ENCODE data around the gene RHO.

Gene RHO

DNA sequence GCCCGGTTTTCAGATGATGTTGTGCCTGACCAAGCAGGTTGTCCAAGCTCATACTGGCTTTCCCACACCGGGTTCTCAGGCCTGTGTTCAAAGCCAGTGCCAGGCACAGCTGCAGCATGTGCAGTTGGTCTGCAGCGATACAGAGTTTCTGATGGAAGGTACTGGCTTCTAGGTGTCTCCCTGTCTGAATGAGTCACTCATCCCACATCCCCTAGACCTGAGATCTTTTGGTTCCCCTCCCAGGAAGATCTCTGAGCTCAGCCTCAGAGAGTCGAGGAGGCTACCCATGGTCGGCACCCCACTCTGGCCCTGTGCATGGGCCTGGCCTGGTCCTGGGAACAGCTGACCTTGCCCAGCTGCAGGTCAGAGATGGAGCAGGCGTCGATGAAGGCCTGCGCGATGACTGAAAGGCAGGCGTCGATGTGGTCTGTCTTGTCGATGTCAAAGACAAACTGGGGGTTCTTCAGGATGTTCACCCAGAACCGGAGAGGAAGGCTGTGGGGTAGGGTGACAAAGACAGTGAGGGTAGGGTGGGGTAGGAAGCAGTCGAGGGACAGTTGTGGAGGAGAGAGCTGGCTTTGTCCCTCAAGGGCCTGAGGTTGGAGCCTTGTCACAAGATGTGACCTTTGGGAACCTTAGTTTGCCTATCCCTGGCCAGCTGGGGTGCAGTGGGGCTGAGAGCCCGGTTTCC is 29.8 kb downstream of the RHO start:
- in situ Hi-C loops (cut with MboI; ENCODE audit: low sequenced_read_pairs): no loop called here

- in situ Hi-C loops (cut with MboI; ENCODE audit: low sequenced_read_pairs): no loop called here
Observed at GRCh38 chr3:129558772-129559564, 30.5 kb downstream of the RHO start.

DNA sequence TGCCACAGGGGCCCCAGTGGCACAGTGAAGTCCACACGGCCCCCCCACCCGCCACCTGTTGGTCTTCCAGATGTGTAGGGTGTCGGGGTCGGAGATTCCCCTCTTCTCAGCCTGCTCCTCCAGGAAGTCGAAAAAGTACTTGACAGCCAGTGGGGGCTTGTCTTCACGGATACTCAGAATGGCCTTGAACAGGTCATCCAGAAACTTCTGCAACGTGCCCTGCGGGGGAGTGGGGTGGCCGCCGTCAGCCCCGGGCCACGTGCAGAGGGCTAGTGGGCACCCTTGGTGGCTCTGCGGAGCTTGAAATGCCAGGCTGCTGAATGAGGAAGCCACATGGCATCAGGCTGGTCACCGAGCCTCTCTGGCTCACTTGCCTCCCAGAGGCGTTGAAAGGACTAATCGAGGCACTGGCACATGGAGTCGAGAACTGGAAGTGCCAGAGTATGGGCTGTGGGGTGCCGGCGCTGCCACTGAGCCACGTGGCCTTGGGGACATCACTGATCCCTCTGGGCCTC is 31.2 kb downstream of the RHO start:
- in situ Hi-C loops (cut with MboI; ENCODE audit: low sequenced_read_pairs): no loop called here

GRCh38 chr3:129560269-129560787 is 31.9 kb downstream of the RHO start:
- in situ Hi-C loops (cut with MboI; ENCODE audit: low sequenced_read_pairs): no loop called here

DNA sequence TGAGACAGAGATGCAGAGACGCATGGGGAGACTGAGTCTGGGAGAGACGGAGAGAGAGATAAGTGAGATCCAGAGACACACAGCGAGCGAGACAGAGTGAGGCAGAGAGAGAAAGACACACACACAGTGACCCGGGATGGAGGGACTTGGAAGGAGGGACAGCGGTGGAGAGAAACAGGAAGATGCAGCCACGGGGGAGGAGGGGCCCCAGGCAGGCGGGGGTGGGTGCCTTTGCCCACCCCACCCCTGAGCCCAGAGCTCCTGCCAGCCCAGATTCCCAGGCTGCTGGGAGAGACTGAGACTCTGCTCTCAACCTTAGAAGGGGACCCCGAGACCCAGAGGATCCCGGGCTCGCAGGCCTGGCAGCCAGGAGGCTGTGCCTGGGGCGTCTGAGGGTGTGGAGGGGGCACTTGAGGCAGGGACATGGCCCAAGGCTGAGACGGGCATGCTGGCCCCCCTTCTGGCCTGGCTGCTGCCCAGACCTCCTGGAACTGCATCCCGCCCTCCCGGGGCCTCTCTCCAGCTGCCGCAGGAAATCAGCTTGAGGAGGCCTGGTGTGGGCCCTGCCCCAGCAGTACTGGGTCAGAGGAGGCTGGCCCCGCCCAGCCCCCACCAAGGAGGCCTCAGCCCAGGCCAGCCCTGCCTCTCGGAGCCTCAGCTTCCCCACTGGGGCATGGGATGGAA is 32.6 kb downstream of the RHO start:
- in situ Hi-C loops (cut with MboI; ENCODE audit: low sequenced_read_pairs): no loop called here

- in situ Hi-C loops (cut with MboI; ENCODE audit: low sequenced_read_pairs): no loop called here
Observed at GRCh38 chr3:129561619-129562248, 33.3 kb downstream of the RHO start.

- in situ Hi-C loops (cut with MboI; ENCODE audit: low sequenced_read_pairs): no loop called here
Observed at GRCh38 chr3:129562803-129563202, 34.4 kb downstream of the RHO start.

- in situ Hi-C loops (cut with MboI; ENCODE audit: low sequenced_read_pairs): no loop called here
Observed at GRCh38 chr3:129563332-129563731, 34.9 kb downstream of the RHO start.

GRCh38 chr3:129563850-129564535 is 35.6 kb downstream of the RHO start:
- in situ Hi-C loops (cut with MboI; ENCODE audit: low sequenced_read_pairs): no loop called here

GRCh38 chr3:129564981-129565644 is 36.7 kb downstream of the RHO start:
- in situ Hi-C loops (cut with MboI; ENCODE audit: low sequenced_read_pairs): no loop called here

DNA sequence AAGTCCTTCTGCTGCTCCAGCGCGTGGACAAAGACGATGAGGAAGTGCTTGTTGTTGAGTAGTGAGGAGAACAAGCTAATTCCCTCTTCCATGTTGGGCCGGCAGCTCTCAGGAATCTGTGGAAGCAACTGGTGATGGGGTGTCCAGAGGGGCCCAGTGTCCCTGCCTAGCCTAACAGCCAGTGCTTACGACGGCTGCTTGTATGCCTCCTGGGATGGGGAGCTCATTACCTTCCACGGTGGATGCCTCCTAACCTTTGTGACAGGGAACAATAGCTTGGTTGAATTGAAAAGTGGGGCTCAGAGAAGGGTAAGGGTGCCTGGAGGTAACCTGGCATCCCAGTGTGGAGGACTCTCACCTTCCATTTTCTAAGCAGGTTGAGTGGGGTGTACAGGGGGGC is 37.5 kb downstream of the RHO start:
- in situ Hi-C loops (cut with MboI; ENCODE audit: low sequenced_read_pairs): no loop called here

DNA sequence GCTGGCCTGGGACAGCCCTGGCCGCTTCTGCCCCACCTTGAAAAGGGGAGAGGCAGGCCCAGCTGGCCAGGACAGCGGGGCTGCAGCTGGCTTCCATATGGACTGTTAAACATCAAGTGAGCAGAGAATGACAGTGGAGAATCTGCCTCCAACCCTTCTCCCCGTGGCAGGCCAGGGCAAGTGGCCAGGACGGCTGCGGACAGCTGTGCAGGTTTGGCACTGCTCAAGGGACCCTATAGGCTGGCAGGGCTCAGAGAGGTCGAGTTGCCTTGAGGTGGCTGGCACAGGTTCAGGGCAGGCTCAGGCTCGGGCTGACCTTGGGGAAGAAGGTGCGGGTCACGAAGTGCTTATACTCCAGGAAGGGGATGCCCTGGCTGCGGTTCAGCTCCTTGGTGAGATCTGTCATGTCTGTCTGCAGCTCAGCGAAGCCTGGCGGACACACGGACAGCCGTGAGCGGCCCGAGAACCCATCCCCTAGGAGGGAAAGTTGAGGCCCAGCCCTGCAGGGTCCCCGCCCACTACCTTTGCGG is 38.8 kb downstream of the RHO start:
- in situ Hi-C loops (cut with MboI; ENCODE audit: low sequenced_read_pairs): no loop called here

GRCh38 chr3:129567939-129568338 is 39.5 kb downstream of the RHO start:
- in situ Hi-C loops (cut with MboI; ENCODE audit: low sequenced_read_pairs): no loop called here

DNA sequence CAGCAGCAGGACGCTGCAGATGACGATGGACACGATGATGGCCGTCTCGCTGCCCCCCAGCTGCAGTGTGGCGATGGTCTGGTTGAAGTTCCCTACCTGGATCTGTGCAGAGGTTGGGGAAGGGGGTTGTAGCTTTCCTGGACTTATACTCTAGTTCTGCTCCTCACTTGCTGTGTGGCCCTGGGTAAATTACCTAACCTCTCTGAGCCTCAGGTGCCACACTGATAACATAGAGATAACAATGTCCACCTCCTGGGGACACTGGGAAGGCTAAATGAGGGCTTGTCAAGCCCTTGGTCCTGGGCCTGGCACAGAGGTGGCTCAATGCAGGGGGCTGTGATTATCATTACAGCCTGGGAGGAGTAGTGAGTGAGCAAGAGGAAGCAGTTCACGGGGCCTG is 41.4 kb downstream of the RHO start:
- in situ Hi-C loops (cut with MboI; ENCODE audit: low sequenced_read_pairs): no loop called here

DNA sequence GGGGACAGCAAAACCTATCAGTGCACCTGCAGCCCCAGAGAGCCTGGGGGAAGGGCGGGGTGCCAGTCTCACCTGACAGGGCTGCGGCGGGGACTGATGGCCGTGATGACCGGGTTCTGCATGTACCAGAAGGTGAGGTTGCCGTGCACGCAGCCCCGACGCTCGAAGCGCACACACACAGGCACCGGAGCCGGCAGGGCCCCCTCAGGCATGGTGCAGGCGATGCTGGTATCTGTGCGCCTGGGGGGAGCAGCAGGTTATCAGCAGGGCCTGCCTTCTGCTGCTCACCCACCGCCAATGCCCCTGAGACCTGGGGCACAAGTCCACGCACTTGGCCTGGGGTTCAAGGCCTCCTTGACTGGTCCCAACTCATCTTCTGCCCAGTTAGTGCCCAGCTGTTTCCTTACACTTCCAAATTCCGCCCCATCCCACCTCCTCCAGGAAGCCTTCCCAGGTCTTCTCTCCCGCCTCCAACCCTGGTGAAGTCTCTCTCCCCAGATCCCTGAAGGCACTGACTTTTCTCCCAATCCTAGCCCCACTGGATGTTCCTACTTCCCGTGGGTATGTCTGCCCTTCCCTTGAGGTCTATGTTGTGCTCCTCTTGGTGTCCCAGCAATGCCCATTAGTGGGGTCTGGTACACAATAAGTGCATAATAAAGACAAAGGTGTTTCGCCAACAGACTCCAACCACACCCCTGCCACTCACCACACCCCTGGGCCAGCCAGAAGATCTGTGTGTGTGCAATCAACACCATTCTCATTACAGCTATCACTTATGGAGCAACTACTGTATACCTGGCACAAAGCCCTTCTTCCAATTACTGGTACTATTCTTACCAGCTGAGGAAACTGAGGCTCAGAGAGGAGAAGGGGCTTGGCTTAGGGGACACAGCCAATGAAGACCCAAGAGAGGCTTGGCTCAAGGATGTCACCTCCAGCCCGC is 43.4 kb downstream of the RHO start:
- in situ Hi-C loops (cut with MboI; ENCODE audit: low sequenced_read_pairs): no loop called here

DNA sequence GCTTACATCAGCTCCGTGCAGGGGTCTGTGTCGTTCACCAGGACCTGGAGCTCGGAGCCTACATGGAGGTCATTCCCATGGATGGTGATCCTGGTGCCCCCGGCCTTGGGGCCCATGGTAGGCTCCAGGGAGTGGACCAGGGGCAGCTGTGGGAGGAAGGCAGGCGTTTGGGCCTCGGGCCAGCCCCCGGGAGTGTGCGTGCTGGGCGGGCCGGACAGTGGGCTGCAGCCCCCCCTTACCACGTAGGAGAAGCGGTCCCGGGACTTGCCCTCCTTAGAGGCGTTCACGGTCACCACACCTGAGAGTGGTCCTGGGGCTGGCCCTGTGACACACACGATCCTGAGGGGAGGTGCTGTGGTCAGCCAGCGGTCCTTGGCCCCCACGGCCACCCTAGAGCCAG is 44.2 kb downstream of the RHO start:
- in situ Hi-C loops (cut with MboI; ENCODE audit: low sequenced_read_pairs): no loop called here

- in situ Hi-C loops (cut with MboI; ENCODE audit: low sequenced_read_pairs): no loop called here
Observed at GRCh38 chr3:129573493-129573892, 45.1 kb downstream of the RHO start.

- in situ Hi-C loops (cut with MboI; ENCODE audit: low sequenced_read_pairs): no loop called here
Observed at GRCh38 chr3:129574206-129574605, 45.8 kb downstream of the RHO start.

All from hTERT RPE-1 (cell line).